GM21786 (cell line): ENCODE measurements around the gene CD99.
"Not testable (repeated sequence)": the region's sequence is repeated elsewhere in the genome, so short reads cannot be mapped to it uniquely, and the experiment has no call there.

Experiments used
- ATAC-seq: cut with Tn5 transposase; IDR thresholded peaks from one replicate; pipeline ENCODE4 v1.9.1; 2021; ENCODE audit not compliant: unreplicated experiment

CD99 gene

DNA sequence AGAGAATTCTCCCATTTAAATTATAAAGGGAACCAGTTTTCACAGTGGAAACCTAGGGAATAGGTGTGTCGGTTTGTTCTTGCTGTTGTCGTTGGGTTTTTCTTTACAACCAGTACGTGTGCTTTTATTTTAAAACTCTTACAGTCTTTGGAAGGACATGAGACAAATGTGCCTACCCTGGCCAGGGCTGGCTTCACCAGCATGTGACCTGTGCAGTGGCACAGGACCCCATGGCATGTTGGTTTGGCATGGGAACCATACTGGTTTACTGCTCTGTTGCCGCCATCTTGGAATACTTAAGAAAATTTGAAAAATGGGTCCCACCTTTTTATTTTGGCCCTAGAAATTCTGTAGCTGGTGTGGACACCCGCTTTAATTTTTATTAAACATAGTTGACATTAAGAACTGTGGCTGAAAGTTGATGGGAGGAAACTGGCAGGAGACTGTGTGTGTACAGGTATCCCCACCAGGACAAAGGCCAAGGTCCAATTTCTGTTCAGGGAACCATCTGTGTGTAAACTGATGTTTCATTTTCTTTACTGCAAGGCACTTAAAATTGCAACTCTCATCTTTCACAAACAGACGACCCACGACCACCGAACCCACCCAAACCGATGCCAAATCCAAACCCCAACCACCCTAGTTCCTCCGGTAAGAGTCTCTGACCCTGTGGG lies 28.8 kb downstream of the CD99 start:
- ATAC-seq, result no peak

DNA sequence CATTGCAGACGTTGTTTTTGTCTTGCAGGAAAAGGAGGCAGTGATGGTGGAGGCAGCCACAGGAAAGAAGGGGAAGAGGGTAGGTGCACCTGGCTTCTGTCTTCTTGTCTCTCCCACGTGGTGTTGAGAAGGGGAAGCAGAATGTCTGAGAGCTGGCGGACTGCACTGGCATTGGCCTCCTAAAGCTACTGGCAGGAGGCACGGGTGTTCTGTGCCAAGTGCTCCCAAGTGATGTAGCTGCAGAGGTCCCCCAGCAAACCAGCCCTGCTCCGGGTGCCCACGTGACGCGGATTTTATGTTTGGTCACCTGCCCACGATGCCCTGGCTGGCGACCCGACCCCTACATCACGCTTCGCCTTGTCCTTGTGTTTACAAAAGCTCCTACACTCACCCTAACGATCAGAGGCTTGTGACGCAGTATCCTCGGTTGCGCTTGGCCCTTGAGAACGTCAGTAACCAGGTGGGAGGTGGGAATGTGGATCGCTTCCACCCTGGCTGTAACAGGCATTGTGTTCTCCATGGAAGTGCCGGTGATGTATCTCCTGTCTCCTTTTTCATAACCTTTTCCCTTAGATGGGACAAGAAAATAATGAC lies 32.3 kb downstream of the CD99 start:
- ATAC-seq, result no peak

DNA sequence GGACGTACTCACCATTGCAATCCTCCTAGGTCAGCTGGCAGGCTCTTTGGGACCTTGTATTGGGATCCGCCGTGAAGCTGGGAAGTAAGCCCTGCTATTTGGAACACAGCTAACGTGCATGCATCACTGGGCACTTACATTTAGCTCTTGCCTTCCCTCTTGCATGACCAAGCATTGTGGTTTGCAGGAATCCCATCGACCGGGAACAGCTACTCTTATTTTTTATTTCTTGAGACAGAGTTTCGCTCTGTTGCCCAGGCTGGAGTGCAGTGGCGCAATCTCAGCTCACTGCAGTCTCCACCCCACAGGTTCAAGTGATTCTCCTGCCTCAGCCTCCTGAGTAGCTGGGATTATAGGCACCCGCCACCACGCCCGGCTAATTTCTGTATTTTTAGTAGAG lies 36.2 kb downstream of the CD99 start:
- not testable (repeated sequence) for ATAC-seq

DNA sequence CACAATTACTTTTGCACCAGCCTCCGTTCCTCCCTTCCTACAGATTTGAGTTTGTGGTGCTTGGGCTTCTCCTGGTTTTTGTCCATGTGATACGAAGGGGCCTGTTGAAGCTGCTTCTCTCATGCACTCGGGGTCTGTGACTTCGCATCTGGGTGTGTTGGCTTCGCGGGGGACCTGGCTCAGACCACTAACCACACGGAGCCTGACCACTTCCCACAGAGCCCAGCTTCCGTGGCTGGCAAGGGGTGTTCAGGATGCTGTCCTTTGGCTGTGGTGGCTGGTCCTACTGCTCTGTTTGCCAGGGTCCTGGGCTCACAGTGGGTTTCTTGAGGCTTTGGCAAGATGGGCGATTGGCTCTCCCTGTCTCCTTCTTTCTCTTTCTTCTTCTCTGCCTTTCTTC lies 41.0 kb downstream of the CD99 start:
- no peak for ATAC-seq

DNA sequence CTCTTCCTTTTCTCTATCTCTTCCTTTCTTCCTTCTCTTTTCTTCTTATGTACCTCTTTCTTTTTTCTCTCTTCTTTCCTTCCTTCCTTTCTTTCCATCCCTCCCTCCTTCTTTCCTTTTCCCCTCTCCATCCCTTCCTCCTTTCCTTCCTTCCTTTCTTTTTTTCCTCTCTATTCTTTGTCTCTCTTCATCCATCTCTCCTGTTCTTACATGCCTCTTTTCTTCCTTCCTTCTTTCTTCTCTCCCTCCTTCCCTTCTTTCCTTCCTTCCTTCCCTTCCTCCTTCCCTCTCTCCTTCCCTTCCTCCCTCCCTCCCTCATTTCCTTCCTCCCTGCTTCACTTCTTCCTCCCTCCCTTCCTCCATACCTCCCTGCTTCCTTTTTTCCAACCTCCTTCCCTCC lies 41.6 kb downstream of the CD99 start:
- ATAC-seq, result no peak

DNA sequence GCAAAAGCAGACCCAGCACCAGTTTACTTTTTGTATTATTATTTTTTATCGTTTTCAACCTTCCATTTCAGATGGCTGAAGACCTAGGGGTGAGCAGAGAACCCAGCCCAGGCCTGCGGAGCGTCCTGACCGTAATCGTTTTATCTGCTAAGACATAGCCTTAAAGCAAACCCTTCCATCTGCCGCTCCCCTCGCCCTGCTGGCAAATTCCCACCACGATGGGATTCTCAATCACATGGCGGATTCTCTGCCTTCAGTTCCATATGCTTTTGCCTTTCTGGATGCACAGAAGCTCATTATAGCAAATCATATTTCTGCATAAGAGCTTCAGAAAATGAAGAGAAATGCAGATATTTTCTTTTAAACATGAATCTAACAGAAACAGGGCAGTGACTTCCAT lies 42.2 kb downstream of the CD99 start:
- no peak for ATAC-seq

DNA sequence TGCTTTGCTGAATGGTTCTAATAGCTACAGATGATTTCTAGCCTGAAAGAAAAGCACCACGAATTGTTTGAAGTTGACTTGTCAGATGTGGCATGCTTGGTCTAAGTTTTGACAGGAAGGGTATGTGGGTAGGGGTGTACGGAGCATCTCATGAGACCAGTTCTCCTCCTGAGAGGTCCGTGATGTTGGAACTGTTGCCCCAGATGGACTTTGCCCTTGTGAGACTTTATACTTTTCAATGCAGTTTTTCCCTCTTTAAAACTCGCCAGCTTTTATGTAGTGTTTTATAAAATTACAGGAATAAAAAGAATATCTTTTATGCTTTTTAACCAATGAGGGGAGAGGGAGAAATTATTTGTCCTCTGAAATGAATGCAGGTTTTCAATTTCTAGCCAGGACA lies 44.2 kb downstream of the CD99 start:
- no peak for ATAC-seq

DNA sequence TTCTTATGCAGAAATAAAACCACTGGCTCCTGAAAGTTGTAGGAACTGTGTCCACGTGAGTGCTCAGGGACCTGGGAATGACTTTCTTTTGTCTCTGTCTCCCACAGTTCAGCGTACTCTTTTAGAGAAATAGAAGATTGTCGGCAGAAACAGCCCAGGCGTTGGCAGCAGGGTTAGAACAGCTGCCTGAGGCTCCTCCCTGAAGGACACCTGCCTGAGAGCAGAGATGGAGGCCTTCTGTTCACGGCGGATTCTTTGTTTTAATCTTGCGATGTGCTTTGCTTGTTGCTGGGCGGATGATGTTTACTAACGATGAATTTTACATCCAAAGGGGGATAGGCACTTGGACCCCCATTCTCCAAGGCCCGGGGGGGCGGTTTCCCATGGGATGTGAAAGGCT lies 49.6 kb downstream of the CD99 start:
- ATAC-seq, result no peak

DNA sequence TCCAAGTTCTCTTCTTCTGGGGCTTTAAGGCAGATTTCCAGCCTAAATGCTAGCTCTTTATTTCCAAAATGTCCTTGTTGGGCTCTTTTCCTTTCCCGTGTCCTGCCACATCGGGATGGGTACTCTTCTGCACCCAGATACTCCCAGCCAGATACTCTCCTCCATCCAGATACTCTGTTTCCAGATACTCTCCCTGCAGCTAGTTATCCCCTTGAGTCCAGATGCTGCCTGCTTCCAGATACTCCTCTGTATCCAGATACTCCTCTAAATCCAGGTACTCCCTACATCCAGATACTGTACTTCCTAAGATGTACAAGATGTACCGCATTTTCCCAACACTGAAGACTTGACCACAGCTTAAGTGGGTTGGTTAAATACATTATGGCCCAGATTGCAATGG lies 50.3 kb downstream of the CD99 start:
- ATAC-seq, result no peak

DNA sequence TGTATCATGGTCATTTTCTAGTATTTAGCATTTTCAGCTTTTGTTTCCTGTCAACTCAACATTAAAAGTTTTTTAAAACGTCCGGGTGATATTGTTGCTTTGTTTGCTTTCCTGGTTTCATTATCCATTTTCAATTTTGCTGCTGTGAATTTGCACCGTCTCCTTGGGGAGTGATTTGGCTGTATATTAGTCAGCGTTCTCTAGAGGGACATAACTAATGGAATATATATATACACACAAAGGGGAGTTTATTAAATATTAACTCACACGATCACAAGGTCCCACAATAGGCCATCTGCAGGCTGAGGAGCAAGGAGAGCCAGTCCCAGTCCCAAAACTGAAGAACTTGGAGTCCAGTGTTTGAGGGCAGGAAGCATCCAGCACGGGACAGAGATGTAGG lies 55.2 kb downstream of the CD99 start:
- not testable (repeated sequence) for ATAC-seq

DNA sequence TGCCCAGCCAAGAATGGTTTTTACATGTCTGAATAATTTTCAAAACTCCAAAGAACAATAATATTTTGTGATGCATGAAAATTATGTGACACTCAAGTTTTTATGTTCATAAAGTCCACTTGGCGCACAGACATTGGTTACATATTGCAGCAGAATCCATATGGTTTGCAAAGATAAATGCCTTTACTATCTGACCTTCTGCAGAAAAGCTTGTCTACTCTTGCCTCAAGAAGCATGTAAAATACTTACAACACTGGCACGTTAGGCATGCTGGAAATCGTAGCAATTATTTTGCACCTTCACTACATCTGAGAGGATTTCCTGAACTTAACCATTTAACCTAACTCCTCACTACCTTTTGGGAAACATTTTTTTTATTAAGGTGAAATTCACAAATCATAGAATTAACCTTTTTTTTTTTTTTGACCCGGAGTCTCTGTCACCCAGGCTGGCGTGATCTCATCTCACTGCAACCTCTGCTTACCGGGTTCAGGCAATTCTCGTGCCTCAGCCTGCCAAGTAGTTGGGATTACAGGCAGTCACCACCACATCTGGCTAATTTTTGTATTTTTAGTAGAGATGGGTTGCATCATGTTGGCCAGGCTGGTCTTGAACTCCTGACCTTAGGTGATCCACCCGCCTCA lies 57.2 kb downstream of the CD99 start:
- ATAC-seq, result no peak

DNA sequence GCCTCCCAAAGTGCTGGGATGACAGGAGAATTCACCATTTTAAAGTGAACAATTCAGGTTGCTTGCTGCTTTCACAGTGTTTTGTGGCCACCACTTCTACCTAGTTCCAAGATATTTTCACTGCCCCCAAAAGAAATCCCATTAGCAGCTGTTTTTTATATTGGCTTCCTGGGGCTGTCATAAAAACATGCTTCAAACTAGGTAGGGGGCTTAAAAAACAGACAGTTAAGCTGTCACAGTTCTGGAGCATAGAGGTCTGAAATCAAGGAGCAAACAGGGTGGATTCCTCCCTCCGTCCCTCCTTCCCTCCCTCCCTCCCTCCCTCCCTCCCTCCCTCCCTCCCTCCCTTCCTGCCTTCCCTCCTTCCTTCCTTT lies 57.7 kb downstream of the CD99 start:
- no peak for ATAC-seq

DNA sequence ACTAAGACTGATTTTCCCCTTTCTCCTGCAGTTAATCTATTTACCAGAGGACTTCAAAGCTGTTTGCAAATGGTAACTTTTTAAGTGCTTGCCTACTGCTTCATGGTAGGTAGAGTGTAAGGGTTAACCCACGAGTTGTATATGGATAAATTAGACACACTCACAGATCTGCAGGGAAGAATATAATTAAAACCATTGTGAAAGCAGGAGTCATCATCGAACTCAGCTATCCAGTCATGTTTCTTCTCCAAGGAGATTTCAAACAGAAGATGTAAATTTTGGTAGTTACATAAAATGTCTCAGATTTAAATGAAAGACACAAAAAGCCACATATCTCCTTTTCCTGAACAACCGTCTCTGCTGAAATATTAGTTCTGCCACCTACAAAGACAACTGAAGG lies 60.2 kb downstream of the CD99 start:
- ATAC-seq, result no peak

DNA sequence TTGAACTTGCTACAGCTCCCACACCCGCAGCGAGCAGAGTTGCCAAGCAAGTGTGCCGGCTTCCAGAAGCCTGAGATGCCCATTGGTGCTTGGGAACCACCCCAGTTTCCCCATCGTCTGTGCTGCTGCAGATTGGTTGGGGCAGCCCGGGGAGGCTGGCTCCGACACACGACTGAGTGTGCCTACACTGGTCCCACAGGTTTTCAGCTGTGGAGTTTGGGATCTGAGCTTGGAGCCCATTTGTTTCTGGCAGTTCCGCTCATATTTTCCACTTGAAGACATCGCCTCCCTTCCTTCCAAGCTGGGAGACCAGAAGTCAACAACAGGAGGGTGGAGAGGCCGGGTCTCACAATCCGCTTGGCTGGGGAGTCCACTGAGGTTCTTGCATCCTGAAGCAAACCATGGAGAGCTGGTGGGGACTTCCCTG lies 60.8 kb downstream of the CD99 start, which contains the start of gene XG:
Gene XG, plus strand, starts transcription at position 167 of the 427 bp plus-strand sequence. Its CDS starts 235 bp downstream, at position 402.
- not testable (repeated sequence) for ATAC-seq

DNA sequence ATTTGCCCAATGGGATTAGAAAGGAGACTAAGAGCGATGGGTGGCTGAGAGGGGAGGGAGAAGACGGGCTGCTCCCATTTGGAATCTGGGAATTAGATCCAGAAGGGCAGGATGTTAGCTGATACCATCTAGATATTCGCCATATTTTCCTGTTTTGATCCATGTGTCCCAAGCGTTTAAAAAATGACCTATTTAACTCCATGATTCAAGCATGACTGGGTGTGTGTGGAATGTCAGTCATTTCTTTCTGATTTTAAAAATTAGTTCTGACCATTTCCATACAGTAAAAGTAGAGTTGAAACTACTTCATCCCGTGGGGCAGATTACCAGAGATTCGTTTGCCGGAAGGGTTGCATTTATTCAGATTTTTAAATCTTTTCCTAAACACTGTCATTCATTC lies 61.3 kb downstream of the CD99 start:
- ATAC-seq, result not testable (repeated sequence)

DNA sequence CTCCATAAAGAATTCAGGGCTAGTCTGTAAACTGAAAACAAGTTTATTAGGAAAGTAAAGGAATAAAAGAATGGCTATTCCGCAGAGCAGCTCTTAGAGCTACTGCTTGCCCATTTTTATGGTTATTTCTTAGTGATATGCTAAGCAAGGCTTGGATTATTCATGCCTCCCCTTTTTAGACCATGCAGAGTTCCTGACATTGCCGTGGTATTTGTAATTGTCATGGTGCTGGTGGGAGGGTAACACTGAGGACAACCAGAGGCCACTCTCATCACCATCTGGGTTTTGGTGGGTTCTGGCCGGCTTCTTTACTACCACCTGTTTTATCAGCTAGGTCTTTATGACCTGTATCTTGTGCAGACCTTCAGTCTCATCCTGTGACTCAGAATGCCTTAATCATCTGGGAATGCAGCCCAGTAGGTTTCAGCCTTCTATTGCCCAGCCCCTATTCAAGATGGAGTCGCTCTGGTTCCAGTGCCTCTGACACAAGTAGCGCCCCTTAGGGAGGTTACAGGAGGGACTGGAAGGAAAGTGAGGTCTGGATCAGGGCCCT lies 64.1 kb downstream of the CD99 start:
- not testable (repeated sequence) for ATAC-seq

DNA sequence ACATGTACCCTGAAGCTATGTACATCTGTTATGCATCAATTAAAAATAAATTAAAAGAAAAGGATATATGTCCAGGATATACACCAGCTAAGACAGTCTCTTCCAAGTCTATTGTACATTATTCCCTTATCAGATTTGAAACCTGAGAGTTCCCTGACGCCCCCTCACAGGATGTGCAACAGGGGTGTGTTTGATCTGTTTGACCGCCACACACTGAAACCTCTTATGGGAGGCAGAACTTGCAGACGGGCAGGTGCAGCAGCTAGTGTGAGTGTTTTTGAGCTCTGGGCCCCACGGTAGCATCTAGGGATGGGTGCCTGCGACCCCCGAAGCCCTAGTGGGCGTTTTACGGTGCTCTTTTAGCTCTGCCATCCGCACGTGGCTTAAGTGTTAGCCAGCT lies 65.5 kb downstream of the CD99 start:
- ATAC-seq, result no peak

DNA sequence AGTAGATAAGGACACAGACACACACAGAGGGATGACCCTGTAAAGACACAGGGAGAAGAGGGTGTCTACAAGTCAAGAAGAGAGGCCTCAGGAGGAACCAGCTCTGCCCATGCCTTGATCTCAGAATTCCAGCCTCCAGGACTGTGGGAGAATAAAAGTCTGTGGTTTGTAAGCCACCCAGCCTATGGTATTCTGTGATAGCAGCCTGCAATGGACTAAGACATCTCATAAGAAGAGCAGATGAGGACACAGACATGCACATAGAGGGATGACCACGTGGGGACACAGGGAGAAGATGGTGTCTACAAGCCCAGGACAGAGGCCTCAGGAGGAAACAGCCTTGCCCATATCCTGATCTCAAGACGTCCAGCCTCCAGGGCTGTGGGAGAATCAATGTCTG lies 70.2 kb downstream of the CD99 start:
- no peak for ATAC-seq

DNA sequence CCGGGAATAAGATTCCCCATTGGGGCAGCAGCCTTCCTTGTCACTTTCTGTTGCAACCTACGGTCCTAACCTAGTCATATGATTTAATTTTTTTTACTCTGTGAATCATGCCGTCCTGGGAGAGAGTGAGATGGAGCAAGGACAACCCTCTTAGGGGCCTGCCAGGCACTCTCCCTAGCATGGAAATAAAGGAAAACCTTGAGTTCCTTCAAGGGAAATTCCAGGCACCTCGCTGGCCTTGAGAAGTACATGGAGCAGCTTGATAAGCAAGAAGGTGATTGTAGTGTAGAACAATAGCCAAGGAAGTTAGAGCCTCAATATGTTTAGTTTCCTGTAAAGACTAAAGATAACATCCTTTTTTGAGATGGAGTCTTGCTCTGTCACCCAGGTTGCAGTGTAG lies 71.6 kb downstream of the CD99 start:
- not testable (repeated sequence) for ATAC-seq

DNA sequence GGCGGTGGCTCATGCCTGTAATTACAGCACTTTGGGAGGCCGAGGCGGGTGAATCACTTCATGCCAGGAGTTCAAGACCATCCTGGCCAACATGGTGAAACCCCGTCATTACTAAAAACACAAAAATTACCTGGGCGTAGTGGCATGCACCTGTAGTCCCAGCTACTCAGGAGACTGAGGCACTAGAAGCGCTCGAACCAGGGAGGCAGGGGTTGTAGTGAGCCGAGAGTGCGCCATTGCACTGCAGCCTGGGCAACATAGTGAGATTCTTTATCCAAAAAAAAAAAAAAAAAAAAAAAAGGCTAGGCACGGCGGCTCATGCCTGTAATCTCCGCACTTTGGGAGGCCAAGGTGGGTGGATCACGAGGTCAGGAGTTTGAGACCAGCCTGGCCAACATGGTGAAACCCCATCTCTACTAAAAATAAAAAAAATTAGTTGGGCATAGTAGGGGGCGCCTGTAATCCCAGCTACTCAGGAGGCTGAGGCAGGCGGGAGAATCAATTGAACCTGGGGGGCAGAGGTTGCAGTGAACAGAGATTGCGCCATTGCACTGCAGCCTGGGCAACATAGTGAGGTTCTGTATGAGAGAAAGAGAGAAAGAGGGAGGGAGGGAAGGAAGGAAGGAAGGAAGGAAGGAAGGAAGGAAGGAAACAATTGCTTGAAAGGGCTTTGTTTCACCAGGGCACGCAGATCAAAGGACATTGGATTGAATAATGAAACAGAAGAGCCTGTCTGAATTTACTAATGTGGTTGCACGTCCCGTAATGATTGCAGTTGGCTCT lies 73.9 kb downstream of the CD99 start:
- ATAC-seq, result not testable (repeated sequence)

DNA sequence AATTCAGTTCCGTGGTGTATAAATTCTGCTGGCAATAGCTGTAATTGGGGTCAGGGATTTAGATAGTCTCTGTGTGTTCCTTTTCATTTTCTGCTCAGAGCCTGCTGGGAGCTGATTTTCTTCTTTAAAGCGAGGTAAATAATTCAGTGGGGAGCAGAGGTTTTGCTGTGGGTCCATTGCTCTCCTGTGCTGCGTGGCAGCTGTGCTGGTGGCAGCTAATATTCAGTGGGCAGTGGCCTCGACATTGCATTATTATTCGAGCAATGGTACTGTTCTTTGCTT lies 74.4 kb downstream of the CD99 start:
- no peak for ATAC-seq

DNA sequence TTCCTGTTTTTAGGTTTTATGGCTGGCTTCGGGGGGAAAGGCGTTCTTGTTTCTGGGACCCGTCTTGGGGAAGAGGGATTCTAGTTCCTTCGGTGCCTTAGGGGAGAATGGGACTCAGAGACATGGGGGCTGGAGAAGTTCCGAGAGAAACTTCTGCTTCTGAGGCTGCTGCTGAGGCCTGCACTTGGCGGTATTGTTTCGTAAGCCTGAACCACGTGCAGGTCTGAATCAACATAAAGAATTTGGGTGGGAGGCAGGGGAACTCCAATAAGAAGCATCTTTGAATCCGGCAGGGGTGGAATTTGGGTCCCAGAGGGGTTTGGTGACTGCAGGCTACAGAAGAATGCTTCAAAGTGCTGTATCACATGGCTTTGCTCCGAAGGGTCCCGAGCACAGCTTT lies 75.8 kb downstream of the CD99 start:
- ATAC-seq, result no peak
